WERI-Rb-1 (cell line): ENCODE results near the gene OSCAR.

Experiments used
- DNase-seq: peaks from one replicate; pipeline ENCODE4 v3.0.0-alpha.2; 2020
- H3K27ac ChIP-seq: fragments of 250-450 bp; sonication (Bioruptor Pico); 2 replicates; pipeline ENCODE4 v1.5.1; 2020; ENCODE audit warnings: mild to moderate bottlenecking, moderate library complexity
- H3K27me3 ChIP-seq: fragments of 250-450 bp; sonication (Bioruptor Pico); 2 replicates; pipeline ENCODE4 v1.5.1; 2021; ENCODE audit warnings: mild to moderate bottlenecking, low read depth, moderate library complexity; ENCODE audit not compliant: insufficient read depth, severe bottlenecking
- H3K36me3 ChIP-seq: fragments of 250-450 bp; sonication (Bioruptor Pico); 2 replicates; pipeline ENCODE4 v1.5.1; 2020; ENCODE audit warnings: mild to moderate bottlenecking, moderate library complexity
- H3K4me3 ChIP-seq: 2 replicates; pipeline ENCODE4 v1.5.1; 2011; ENCODE audit warnings: low read depth, mild to moderate bottlenecking, control low read depth, low read length
- H3K9me3 ChIP-seq: fragments of 250-450 bp; sonication (Bioruptor Pico); 2 replicates; pipeline ENCODE4 v1.5.1; 2021; ENCODE audit warnings: mild to moderate bottlenecking, moderate library complexity; ENCODE audit not compliant: severe bottlenecking
- TF ChIP-seq, protein P1 (sequence below): IDR thresholded peaks from 2 replicates; pipeline ENCODE4 v1.5.1; 2011; ENCODE audit warnings: low read depth, mild to moderate bottlenecking, control low read depth, inconsistent platforms, low read length

Gene OSCAR

DNA sequence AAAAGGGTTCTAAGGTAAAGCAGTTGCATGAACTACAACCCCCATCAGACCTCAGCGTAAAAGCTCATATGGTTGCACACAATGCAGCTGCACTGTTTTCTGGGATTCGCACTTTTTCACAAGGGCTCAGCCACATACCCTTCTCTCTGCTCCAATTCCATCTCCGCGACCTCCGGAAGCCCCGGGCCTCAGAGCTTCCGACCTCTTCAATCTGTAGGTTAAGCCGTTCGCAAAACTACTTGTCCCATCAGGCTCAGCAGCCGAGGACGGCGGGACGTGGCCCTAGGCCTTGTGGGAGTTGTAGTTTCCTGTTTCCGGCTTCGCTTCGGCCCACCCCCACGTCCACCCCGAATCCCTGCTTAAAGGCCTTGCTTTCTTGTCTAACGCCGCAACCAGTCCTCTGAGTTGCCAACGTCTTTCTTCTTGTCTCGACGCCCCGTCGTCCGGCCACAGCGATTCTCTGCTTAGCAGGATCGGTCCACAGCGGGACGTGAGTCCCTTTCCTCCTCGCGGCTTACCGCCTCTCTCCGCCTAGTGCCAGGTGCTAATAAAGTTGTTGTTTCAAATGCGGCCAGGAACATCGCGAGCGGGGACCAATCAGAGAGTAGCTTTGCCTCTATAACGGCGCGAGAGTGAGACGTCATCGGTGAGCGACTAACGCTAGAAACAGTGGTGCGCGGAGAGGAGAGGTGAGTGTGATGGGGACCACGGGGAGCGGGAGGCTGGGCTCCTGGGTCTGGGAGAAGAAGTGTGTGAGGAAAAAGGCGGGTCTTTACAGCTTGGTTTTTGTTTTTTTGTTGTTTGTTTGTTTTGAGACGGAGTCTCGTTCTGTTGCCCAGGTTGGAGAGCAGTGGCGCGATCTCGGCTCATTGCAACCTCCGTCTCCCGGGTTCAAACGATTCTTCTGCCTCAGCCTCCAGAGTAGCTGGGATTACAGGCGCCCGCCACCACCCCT is 14.8 kb upstream of the OSCAR start, which contains the start of the genes PRPF31 and TFPT:
TSS of gene PRPF31 (plus strand) at position 646 of the 955 bp plus-strand sequence. CDS start 2,525 bp downstream, outside the sequence.
TSS of gene TFPT (minus strand) at position 549 of the 955 bp plus-strand sequence. CDS start at position 161, 388 bp downstream.
- TF ChIP-seq, protein P1, sequence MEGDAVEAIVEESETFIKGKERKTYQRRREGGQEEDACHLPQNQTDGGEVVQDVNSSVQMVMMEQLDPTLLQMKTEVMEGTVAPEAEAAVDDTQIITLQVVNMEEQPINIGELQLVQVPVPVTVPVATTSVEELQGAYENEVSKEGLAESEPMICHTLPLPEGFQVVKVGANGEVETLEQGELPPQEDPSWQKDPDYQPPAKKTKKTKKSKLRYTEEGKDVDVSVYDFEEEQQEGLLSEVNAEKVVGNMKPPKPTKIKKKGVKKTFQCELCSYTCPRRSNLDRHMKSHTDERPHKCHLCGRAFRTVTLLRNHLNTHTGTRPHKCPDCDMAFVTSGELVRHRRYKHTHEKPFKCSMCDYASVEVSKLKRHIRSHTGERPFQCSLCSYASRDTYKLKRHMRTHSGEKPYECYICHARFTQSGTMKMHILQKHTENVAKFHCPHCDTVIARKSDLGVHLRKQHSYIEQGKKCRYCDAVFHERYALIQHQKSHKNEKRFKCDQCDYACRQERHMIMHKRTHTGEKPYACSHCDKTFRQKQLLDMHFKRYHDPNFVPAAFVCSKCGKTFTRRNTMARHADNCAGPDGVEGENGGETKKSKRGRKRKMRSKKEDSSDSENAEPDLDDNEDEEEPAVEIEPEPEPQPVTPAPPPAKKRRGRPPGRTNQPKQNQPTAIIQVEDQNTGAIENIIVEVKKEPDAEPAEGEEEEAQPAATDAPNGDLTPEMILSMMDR = no peak
- Histone ChIP-seq H3K36me3 (peaks cover 36% of the 10 kb centered on the region), H3K9me3 (no peaks in the 10 kb centered on the region), H3K4me3 (peak within 1 kb of the TSS; percentile 52), H3K27ac (peak within 1 kb of the TSS; percentile 96), H3K27me3 (no peaks in the 10 kb centered on the region)
- DNase-seq = peak; percentile 95

DNA sequence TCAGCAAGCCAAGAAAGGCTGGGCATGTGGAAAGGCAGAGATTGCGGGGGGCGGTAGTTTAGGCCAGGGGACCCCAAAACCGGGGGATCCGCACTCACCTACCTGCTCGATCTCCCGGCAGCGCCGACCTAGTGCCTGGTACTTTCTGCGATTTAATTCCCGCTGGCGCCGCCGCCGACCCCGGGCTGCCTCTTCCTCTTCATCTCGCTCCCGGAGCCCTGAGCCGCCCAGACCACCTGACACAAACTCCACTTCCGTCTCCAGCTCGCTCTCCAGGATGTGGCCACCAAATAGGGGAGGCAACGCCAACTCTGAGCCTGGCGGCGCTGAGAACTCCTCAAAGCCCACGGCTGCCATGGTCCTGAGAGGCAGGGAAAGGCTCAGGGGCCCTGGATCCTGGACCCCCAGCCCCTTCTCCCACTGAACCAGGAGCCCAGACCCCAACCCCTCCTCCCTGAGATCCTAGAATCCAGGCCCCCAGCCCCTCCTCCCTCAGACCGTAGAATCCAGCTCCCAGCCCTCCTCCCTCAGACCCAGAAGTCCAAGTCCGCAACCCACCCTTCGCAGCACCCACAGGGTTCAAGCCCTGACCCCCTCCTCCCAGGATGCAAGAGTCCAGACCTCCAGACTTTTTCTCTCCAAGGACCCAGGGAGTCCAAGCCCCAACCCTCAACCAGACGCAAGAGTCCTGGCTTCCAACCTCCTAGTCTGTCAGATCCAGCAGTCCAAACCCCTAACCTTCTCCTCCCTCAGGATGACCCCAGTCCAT is 13.9 kb upstream of the OSCAR start:
- no peaks in the 10 kb centered on the region for H3K27me3 ChIP-seq
- H3K4me3 ChIP-seq = peak overlapping the region; percentile 52
- peak overlapping the region; percentile 96 for H3K27ac ChIP-seq
- no peak for DNase-seq
- H3K9me3 ChIP-seq = no peaks in the 10 kb centered on the region
- TF ChIP-seq, protein P1 = no peak
- H3K36me3 ChIP-seq = peaks cover 39% of the 10 kb centered on the region

DNA sequence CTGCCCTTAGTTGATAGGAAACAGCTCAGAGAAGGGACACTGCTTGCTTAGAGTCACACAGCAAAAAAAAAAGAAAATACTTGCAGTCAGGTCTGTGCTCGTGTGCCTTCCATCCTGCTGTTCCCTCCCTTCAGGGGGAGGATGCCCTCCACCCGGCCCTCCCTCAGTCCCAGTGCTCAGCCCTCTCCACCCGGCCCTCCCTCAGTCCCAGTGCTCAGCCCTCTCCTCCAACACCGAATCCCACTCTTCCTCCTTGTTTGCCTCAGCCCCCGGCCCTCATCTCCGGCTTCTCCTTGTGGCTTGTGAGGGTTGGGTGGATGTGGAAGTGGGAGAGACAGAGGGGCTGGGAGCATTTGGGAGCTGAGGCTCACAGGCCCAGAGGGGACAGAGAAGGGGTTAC is 9.0 kb upstream of the OSCAR start:
- TF ChIP-seq, protein P1 = no peak
- H3K27ac ChIP-seq = no peak overlapping the region
- H3K9me3 ChIP-seq = no peaks in the 10 kb centered on the region
- peaks cover 60% of the 10 kb centered on the region for H3K36me3 ChIP-seq
- DNase-seq = no peak
- H3K27me3 ChIP-seq = no peaks in the 10 kb centered on the region
- no peak overlapping the region for H3K4me3 ChIP-seq

DNA sequence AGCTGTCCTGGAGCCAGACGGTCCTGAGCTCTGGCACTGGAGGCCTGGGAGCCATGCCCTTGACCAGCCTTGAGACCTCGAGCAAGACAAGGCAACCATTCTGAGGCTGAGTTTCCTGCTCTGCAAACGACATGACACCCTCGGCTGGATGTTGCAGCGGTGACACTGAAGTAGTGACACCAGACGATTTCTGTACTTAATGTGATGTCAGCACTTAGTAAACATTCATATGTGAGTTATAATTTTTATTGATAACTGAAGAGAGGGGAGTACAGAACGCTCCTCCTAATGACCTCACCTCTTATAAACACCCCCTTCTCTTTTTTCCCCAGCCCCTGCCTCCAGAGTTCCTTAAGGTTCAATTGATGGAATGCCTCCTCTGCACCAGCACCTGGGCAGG is 7.9 kb upstream of the OSCAR start:
- Histone ChIP-seq H3K4me3 (no peak overlapping the region), H3K27ac (no peak overlapping the region), H3K36me3 (peaks cover 56% of the 10 kb centered on the region), H3K27me3 (no peaks in the 10 kb centered on the region), H3K9me3 (no peaks in the 10 kb centered on the region)
- TF ChIP-seq, protein P1 = no peak
- DNase-seq = no peak

DNA sequence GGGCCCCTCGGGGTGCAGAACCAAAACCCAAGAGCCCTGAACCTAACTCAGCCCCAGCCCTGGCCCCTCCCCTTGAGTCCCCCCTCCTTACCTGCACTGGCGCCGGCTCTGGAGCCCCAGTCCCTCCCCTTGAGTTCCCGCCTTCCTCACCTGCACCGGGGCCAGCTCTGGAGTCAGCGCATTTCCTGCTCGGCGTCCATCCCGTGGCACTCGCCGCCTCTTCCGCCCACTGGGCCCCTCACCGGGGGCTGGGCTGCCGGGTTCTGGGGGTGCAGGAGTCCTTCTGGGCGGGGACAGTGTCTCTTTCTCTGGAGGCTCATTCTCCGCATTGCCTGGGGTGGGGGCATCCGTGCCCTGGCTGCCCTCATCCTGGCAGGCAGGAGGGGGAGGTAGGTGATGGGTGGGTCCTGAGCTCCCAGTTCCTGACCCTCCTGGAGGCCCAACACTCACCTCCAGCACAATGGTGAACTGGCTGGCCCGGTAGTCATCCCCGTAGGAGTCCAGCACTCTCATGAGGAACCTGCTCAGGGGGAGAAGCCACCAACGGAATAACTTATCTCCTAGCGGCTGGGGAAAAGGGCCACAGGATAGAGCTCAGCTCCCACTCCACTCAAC is 7.4 kb upstream of the OSCAR start:
- no peaks in the 10 kb centered on the region for H3K9me3 ChIP-seq
- no peak overlapping the region for H3K27ac ChIP-seq
- TF ChIP-seq, protein P1 = no peak
- no peaks in the 10 kb centered on the region for H3K27me3 ChIP-seq
- no peak overlapping the region for H3K4me3 ChIP-seq
- no peak for DNase-seq
- peaks cover 53% of the 10 kb centered on the region for H3K36me3 ChIP-seq
